ENCODE results near the gene SUPT20HL1.
"Not testable (repeated sequence)": the region's sequence is repeated elsewhere in the genome, so short reads cannot be mapped to it uniquely, and the experiment has no call there.

SUPT20HL1 gene

GRCh38 chrX:24377195-24377594, 16.8 kb downstream of the SUPT20HL1 start:
- TF ChIP-seq CTCF (IDR thresholded peaks at IDR 0.05; ENCODE audit: low read depth, low read length), result no peak
- no peak overlapping the region for H3K4me3 ChIP-seq (ENCODE audit: low read depth, low read length)
- no peaks in the 10 kb centered on the region for H3K36me3 ChIP-seq
- no peak for DNase-seq
- peaks cover 9% of the 10 kb centered on the region for H3K27me3 ChIP-seq (ENCODE audit: insufficient read depth, low read depth, severe bottlenecking)
- no peaks in the 10 kb centered on the region for H3K9me3 ChIP-seq (ENCODE audit: severe bottlenecking)
- no peak overlapping the region for H3K27ac ChIP-seq

- Histone ChIP-seq H3K27me3 (ENCODE audit: insufficient read depth, low read depth, severe bottlenecking) (peaks cover 7% of the 10 kb centered on the region), H3K27ac (no peak overlapping the region), H3K4me3 (ENCODE audit: low read depth, low read length) (no peak overlapping the region), H3K36me3 (no peaks in the 10 kb centered on the region), H3K9me3 (ENCODE audit: severe bottlenecking) (no peaks in the 10 kb centered on the region)
- TF ChIP-seq CTCF (IDR thresholded peaks at IDR 0.05; ENCODE audit: low read depth, low read length), result no peak
- no peak for DNase-seq
Measured at GRCh38 chrX:24377911-24378468, 17.6 kb downstream of the SUPT20HL1 start.

- Histone ChIP-seq H3K27me3 (ENCODE audit: insufficient read depth, low read depth, severe bottlenecking) (peaks cover 7% of the 10 kb centered on the region), H3K27ac (no peak overlapping the region), H3K4me3 (ENCODE audit: low read depth, low read length) (no peak overlapping the region), H3K9me3 (ENCODE audit: severe bottlenecking) (no peaks in the 10 kb centered on the region), H3K36me3 (no peaks in the 10 kb centered on the region)
- no peak for DNase-seq
- TF ChIP-seq CTCF (IDR thresholded peaks at IDR 0.05; ENCODE audit: low read depth, low read length), result no peak
Measured at GRCh38 chrX:24378706-24379105, 18.3 kb downstream of the SUPT20HL1 start.

- no peak for TF ChIP-seq CTCF (IDR thresholded peaks at IDR 0.05; ENCODE audit: low read depth, low read length)
- Histone ChIP-seq H3K27ac (no peak overlapping the region), H3K27me3 (ENCODE audit: insufficient read depth, low read depth, severe bottlenecking) (peaks cover 7% of the 10 kb centered on the region), H3K36me3 (no peaks in the 10 kb centered on the region), H3K4me3 (ENCODE audit: low read depth, low read length) (no peak overlapping the region), H3K9me3 (ENCODE audit: severe bottlenecking) (no peaks in the 10 kb centered on the region)
- DNase-seq, result no peak
Measured at GRCh38 chrX:24380262-24381187, 20.1 kb downstream of the SUPT20HL1 start.

GRCh38 chrX:24382315-24382714, 21.9 kb downstream of the SUPT20HL1 start:
- H3K36me3 ChIP-seq; H3K9me3 ChIP-seq (ENCODE audit: severe bottlenecking); H3K27me3 ChIP-seq (ENCODE audit: insufficient read depth, low read depth, severe bottlenecking); H3K4me3 ChIP-seq (ENCODE audit: low read depth, low read length); H3K27ac ChIP-seq; DNase-seq: not testable (repeated sequence)

- TF ChIP-seq CTCF (IDR thresholded peaks at IDR 0.05; ENCODE audit: low read depth, low read length), result no peak
- Histone ChIP-seq H3K36me3 (no peaks in the 10 kb centered on the region), H3K9me3 (ENCODE audit: severe bottlenecking) (no peaks in the 10 kb centered on the region), H3K27ac (no peak overlapping the region), H3K27me3 (ENCODE audit: insufficient read depth, low read depth, severe bottlenecking) (peaks cover 2% of the 10 kb centered on the region), H3K4me3 (ENCODE audit: low read depth, low read length) (no peak overlapping the region)
- no peak for DNase-seq
Measured at GRCh38 chrX:24387724-24388123, 27.3 kb downstream of the SUPT20HL1 start.
